ENCODE data around the gene RTN4R.

GRCh38 chr22:20260071-20260765, 7.9 kb downstream of the RTN4R start:
- TF ChIP-seq SIN3A (IDR thresholded peaks at IDR 0.05; ENCODE audit: borderline replicate concordance, insufficient read depth, low read length): no peak
- TF ChIP-seq POLR2AphosphoS5 (IDR thresholded peaks at IDR 0.05; ENCODE audit: low read depth, low read length): no peak
- no peak for TF ChIP-seq REST (IDR thresholded peaks at IDR 0.05; ENCODE audit: insufficient read depth in 1 of 2, low read depth in 2 of 2, low read length in 2 of 2)
- no peak for TF ChIP-seq TAF1 (IDR thresholded peaks at IDR 0.05; ENCODE audit: borderline replicate concordance, insufficient read depth, low read length)
- TF ChIP-seq FOXP2 (optimal IDR thresholded peaks at IDR 0.05; ENCODE audit: borderline replicate concordance, extremely low read depth, extremely low read length, insufficient read depth): no peak

Measured in PFSK-1 (cell line).